HG03354 (cell line): ENCODE data around the gene PHKA2.

Experiments used
- ATAC-seq: cut with Tn5 transposase; IDR thresholded peaks from one replicate; pipeline ENCODE4 v1.9.1; 2021; ENCODE audit warnings: mild to moderate bottlenecking; ENCODE audit not compliant: unreplicated experiment, poor library complexity, severe bottlenecking

The PHKA2 gene

GRCh38 chrX:18974993-18975392, 8.9 kb downstream of the PHKA2 start:
- no peak for ATAC-seq

GRCh38 chrX:18973527-18974192, 10.3 kb downstream of the PHKA2 start:
- no peak for ATAC-seq

DNA sequence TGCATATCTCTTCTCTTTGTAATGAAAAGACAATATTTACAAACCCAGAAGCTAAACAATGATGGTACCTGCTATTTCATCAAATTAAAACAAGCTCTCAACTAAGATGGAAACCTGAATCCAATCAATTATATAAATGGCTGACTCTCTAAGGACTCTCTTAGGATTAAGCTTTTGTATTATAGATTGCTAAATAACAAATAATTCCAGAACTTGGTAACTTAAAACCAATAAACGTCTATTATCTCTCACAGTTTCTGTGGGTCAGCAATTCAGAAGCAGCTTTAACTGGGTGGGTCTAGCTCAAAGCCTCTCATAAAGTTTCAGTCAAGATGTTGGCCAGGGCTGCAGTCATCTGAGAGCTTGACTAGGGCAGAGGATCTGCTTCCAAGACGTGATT, 12.4 kb downstream of the PHKA2 start:
- ATAC-seq: no peak

DNA sequence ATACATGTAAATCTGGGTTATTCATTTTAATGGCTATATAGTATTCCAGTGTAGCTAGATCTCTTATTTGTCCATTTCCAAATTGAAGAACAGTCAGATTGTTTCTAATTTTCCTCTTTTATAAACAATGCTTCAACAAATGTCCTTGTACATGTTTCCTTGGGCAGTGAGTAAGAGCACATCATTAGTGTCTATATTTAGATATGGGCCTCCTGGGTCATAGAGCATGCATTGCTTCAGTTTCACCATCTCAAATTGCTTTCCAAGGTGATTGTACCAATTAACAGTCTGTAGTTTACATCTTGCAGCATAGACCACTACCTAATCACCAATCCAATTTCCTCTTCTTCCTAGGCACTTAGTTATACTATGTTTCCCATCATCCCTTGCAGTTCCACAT, 13.4 kb downstream of the PHKA2 start:
- no peak for ATAC-seq

DNA sequence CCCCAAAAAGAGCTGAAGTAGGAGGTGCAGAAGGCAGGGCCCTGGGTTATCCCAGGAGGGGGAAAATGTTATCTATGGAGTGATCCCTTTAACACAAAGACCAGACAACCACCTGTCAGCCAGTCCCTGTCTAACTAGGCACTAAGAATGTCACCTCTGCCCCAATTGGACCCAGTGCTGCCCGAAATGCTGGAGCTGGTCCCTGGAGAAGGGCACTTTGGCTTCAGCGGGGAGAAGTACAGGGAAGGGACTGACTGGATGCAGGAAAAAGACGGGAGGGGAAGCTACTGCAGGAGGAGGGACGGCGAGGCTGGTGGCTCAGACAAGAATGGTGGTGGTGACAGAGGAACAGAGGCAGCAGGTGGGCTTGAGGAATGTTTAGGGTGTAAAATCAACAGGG, 17.3 kb downstream of the PHKA2 start:
- ATAC-seq: no peak

GRCh38 chrX:18964901-18965300, 19.0 kb downstream of the PHKA2 start:
- ATAC-seq: no peak

DNA sequence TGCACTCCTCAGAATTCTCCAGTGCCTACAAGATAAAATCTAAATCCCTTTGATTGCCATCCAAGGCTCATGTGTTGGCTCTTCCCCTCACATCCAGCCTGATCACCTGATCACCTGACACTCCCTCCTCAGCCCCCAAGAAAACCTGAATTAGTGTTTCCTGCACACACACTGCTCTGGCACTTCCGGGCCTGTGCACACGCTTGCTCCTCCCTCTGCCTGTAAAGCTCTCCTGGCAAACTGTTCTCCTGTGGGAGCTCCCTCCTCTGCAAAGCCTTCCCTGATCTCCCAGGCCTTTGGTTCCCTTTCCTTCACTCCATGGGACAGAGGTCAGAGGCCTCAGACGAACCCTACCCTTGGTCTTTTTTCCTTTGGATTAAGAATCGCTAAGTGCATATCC, 19.9 kb downstream of the PHKA2 start:
- no peak for ATAC-seq

DNA sequence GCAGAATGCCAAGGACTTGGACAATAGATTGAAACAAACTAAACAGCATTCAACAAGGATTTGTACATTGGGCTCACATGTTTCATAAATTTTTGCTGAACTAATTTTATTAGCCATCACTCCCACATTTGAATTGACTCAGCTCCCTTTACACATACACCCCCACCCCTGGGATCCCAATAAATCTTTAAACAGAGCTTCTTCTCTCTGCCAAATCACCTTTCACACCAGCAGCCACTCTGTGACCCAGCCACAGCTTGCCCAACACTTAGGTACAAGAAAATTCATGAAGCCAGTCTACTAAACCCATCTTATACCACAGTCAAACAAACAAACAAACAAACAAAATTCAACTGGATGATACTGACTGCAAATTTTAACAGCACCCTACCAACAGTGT, 21.6 kb downstream of the PHKA2 start:
- no peak for ATAC-seq

DNA sequence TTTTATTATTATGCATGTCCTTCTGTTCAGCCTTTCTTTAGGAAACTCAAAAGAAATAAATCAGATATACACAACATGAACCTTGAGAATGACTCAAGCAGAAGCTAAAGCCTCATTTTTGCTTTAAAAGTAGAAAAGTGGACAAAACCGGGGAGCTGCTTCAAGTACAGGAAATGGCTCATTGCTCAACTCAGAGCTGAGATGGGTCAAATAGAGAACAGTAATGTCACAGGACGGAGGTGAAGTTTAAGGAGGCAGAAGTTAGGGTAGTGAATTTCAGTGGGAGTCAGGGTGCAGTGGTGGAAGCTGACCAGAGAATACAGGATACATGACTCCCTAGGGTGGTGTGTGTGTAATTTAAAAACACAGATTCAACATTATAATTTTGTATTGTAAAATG, 22.2 kb downstream of the PHKA2 start:
- no peak for ATAC-seq

DNA sequence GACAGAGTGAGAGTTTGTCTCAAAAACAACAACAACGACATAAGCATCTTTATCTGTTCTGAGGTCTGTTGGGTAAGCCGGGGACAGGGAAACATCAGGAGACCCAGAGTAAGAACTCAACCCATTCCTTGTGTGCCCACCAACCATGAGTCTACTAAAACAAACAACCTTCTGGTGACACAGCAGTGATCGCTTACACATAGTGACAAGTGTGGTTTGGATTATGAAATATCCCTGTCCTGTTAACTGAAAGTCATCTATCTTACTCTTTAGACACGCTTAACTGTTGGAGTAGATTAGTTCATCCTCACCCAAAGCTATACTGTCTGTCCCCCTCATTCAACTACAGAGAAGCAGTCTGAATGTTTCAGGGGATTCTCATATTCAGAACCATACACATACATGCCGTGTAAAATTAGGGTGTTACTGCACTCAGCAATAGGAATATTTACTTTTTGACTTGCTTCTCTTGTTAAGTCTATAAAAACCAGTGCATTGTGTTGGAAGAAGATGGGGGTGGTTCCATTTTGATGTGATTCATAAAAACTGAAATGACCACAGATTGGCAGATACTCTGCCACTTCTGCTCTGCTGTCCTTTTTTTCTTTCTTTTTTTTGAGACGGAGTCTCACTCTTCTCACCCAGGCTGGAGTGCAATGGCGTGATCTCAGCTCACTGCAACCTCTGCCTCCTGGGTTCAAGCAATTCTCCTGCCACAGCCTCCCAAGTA, 27.4 kb downstream of the PHKA2 start:
- ATAC-seq: no peak

DNA sequence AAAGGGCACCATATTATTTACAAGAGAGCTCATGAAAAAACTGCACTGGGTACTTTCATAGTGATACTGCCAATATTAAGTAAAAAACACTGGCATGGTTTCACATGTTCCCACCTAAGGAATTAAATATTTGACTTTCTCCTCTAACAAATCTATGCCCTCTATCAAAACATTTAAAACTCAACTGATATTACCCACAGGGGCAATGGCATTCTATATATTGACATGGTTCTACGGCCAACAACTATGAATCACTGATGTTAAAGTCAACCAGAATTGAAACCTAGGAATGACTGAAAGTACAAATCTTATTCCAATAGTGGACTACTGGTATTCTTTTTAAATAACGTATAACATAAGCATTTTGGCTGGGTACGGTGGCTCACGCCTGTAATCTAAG, 28.2 kb downstream of the PHKA2 start:
- ATAC-seq: no peak

- ATAC-seq: no peak
Measured at GRCh38 chrX:18951032-18951431, 32.9 kb downstream of the PHKA2 start.

DNA sequence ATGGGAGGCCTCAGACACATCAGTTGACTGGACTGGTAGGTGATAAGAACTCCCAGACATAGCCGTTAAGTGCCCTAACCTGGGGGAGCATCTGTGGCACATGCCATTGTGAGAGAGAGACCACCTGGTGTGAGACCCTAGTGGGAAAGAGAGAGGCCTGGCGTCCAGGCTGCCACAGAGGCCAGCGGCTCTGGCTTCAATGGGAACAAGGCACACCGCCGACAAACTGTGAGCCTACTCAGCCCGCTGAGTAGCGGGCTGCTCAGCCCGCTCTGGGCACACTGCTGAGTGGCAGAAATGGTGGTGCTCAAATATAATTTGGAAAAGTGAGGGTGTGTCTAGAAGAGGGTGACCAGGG, 34.0 kb downstream of the PHKA2 start:
- no peak for ATAC-seq

- no peak for ATAC-seq
Measured at GRCh38 chrX:18949291-18949943, 34.5 kb downstream of the PHKA2 start.

GRCh38 chrX:18946611-18947010, 37.3 kb downstream of the PHKA2 start:
- no peak for ATAC-seq

GRCh38 chrX:18946157-18946556, 37.8 kb downstream of the PHKA2 start:
- no peak for ATAC-seq

GRCh38 chrX:18945483-18945882, 38.4 kb downstream of the PHKA2 start:
- no peak for ATAC-seq

DNA sequence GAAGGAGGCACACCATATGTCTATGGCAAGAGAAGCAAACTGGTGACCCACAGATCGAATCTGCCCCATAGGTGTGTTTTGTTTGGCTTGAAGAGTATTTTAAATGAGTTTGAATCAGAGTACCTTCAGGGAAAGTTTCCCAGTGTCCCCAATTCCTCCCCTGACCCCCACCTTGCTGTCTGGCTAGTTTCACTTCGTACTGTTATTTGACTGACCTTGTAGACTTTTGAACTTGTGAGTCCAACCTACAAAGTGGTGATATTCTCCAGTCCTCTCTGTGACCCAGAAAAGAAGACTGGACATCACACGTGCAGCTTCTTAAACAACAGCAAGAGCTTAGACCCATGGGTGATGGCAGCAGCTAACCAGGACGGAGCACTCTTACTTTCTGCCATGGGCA, 39.4 kb downstream of the PHKA2 start:
- no peak for ATAC-seq

GRCh38 chrX:18941896-18942295, 42.0 kb downstream of the PHKA2 start:
- ATAC-seq: no peak

- ATAC-seq: no peak
Measured at GRCh38 chrX:18938710-18939109, 45.2 kb downstream of the PHKA2 start.

- ATAC-seq: no peak
Measured at GRCh38 chrX:18937173-18937572, 46.7 kb downstream of the PHKA2 start.
